Measurements from ENCODE around the gene ADAMTS14.

GRCh38 chr10:70811881-70812280, 139.6 kb downstream of the ADAMTS14 start:
- TF ChIP-seq CTCF (conservative IDR thresholded peaks at IDR 0.05) (no peak), EZH2 (IDR thresholded peaks at IDR 0.05; ENCODE audit: low read depth) (no peak)
